Measurements from ENCODE around the gene ABCC3. TPM values are rescaled to one million over a fixed set of nuclear protein-coding genes. Genes with fewer than 3 reads are reported as not detected.

Gene ABCC3, protein sequence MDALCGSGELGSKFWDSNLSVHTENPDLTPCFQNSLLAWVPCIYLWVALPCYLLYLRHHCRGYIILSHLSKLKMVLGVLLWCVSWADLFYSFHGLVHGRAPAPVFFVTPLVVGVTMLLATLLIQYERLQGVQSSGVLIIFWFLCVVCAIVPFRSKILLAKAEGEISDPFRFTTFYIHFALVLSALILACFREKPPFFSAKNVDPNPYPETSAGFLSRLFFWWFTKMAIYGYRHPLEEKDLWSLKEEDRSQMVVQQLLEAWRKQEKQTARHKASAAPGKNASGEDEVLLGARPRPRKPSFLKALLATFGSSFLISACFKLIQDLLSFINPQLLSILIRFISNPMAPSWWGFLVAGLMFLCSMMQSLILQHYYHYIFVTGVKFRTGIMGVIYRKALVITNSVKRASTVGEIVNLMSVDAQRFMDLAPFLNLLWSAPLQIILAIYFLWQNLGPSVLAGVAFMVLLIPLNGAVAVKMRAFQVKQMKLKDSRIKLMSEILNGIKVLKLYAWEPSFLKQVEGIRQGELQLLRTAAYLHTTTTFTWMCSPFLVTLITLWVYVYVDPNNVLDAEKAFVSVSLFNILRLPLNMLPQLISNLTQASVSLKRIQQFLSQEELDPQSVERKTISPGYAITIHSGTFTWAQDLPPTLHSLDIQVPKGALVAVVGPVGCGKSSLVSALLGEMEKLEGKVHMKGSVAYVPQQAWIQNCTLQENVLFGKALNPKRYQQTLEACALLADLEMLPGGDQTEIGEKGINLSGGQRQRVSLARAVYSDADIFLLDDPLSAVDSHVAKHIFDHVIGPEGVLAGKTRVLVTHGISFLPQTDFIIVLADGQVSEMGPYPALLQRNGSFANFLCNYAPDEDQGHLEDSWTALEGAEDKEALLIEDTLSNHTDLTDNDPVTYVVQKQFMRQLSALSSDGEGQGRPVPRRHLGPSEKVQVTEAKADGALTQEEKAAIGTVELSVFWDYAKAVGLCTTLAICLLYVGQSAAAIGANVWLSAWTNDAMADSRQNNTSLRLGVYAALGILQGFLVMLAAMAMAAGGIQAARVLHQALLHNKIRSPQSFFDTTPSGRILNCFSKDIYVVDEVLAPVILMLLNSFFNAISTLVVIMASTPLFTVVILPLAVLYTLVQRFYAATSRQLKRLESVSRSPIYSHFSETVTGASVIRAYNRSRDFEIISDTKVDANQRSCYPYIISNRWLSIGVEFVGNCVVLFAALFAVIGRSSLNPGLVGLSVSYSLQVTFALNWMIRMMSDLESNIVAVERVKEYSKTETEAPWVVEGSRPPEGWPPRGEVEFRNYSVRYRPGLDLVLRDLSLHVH (N-terminal part only)
- not detected for polyA plus RNA-seq (2013, experiment 1 of 2)
- 0.76 TPM for polyA plus RNA-seq (2013, experiment 2 of 2)

DNA sequence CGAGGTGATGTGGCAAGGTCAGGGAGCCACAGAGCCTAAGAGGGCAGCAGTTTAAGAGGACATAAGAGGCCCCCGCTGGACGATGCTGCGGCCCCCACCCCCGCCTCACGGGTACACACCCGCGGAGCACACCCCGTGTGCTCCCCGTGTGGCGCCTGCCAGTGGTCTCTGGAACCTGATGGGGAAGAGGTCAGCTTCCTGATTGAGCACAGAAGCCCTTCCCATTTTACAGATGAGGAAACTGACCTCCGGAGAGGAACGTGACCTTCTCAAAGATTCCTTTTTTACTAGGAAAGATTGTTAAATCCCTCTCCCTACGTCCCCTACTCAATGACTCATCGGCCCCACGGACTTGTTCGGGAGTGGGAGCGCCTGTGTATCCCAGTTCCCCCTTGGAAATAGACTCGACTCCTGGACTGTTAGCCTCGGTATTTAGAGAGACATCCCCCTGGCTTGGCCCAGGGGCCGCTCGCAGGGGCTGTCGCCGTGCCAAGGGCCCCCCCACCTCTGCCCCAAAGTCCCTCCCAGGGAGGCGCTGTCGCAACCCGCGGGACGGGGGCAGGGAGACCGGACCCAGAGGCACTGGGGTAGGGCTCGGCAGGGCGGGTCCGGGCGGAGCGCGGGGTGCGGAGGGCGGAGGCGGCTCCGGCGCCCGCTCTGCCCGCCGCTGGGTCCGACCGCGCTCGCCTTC, at the start of gene ABCC3:
ABCC3 (plus strand) TSS at position 658 of the 691 bp plus-strand sequence. CDS start 56 bp downstream, outside the sequence.
- Histone ChIP-seq H3K4me3 (ENCODE audit: extremely low read depth, insufficient read depth, low read length, poor library complexity, severe bottlenecking) (peak within 1 kb of the TSS; percentile 21), H3K36me3 (ENCODE audit: control insufficient read depth, insufficient read depth, low read length) (no peaks in the 10 kb centered on the region), H3K9me3 (ENCODE audit: control insufficient read depth, low read length) (no peaks in the 10 kb centered on the region), H3K27ac (ENCODE audit: low read depth, low read length, severe bottlenecking) (no peak within 1 kb of the TSS), H3K4me1 (ENCODE audit: control insufficient read depth, insufficient read depth, low read length, poor library complexity, severe bottlenecking) (peaks cover 16% of the 10 kb centered on the region)
- WGBS, 2 experiments (ENCODE audit: insufficient coverage in 2 of 2): 14 to 20% methylated on average over 34 to 44 of the region's 48 CpGs

- no peak overlapping the region for H3K4me3 ChIP-seq (ENCODE audit: extremely low read depth, insufficient read depth, low read length, poor library complexity, severe bottlenecking)
- 86% methylated on average over 2 of the region's 4 CpGs; no CpG with 5 or more reads in 1 of the 2 experiments for WGBS, 2 experiments (ENCODE audit: insufficient coverage in 2 of 2)
- H3K27ac ChIP-seq (ENCODE audit: low read depth, low read length, severe bottlenecking): no peak overlapping the region
- H3K4me1 ChIP-seq (ENCODE audit: control insufficient read depth, insufficient read depth, low read length, poor library complexity, severe bottlenecking): no peaks in the 10 kb centered on the region
- no peaks in the 10 kb centered on the region for H3K36me3 ChIP-seq (ENCODE audit: control insufficient read depth, insufficient read depth, low read length)
- peaks cover 4% of the 10 kb centered on the region for H3K9me3 ChIP-seq (ENCODE audit: control insufficient read depth, low read length)
Observed at GRCh38 chr17:50585346-50585745, 49.3 kb upstream of the ABCC3 start.

GRCh38 chr17:50585891-50586290, 48.8 kb upstream of the ABCC3 start:
- Histone ChIP-seq H3K9me3 (ENCODE audit: control insufficient read depth, low read length) (peaks cover 4% of the 10 kb centered on the region), H3K4me3 (ENCODE audit: extremely low read depth, insufficient read depth, low read length, poor library complexity, severe bottlenecking) (no peak overlapping the region), H3K4me1 (ENCODE audit: control insufficient read depth, insufficient read depth, low read length, poor library complexity, severe bottlenecking) (no peaks in the 10 kb centered on the region), H3K27ac (ENCODE audit: low read depth, low read length, severe bottlenecking) (no peak overlapping the region), H3K36me3 (ENCODE audit: control insufficient read depth, insufficient read depth, low read length) (no peaks in the 10 kb centered on the region)
- WGBS, 2 experiments (ENCODE audit: insufficient coverage in 2 of 2): 82 to 85% methylated on average over 8 of the region's 8 CpGs

GRCh38 chr17:50586421-50587247, 48.0 kb upstream of the ABCC3 start:
- no peak overlapping the region for H3K4me3 ChIP-seq (ENCODE audit: extremely low read depth, insufficient read depth, low read length, poor library complexity, severe bottlenecking)
- no peak overlapping the region for H3K27ac ChIP-seq (ENCODE audit: low read depth, low read length, severe bottlenecking)
- 57 to 66% methylated on average over 8 to 9 of the region's 9 CpGs for WGBS, 2 experiments (ENCODE audit: insufficient coverage in 2 of 2)
- H3K36me3 ChIP-seq (ENCODE audit: control insufficient read depth, insufficient read depth, low read length): no peaks in the 10 kb centered on the region
- H3K9me3 ChIP-seq (ENCODE audit: control insufficient read depth, low read length): peaks cover 4% of the 10 kb centered on the region
- no peaks in the 10 kb centered on the region for H3K4me1 ChIP-seq (ENCODE audit: control insufficient read depth, insufficient read depth, low read length, poor library complexity, severe bottlenecking)

GRCh38 chr17:50587571-50587970, 47.1 kb upstream of the ABCC3 start:
- H3K4me3 ChIP-seq (ENCODE audit: extremely low read depth, insufficient read depth, low read length, poor library complexity, severe bottlenecking): no peak overlapping the region
- H3K36me3 ChIP-seq (ENCODE audit: control insufficient read depth, insufficient read depth, low read length): no peaks in the 10 kb centered on the region
- 79 to 81% methylated on average over 8 to 9 of the region's 9 CpGs for WGBS, 2 experiments (ENCODE audit: insufficient coverage in 2 of 2)
- no peak overlapping the region for H3K27ac ChIP-seq (ENCODE audit: low read depth, low read length, severe bottlenecking)
- H3K4me1 ChIP-seq (ENCODE audit: control insufficient read depth, insufficient read depth, low read length, poor library complexity, severe bottlenecking): no peaks in the 10 kb centered on the region
- no peaks in the 10 kb centered on the region for H3K9me3 ChIP-seq (ENCODE audit: control insufficient read depth, low read length)

DNA sequence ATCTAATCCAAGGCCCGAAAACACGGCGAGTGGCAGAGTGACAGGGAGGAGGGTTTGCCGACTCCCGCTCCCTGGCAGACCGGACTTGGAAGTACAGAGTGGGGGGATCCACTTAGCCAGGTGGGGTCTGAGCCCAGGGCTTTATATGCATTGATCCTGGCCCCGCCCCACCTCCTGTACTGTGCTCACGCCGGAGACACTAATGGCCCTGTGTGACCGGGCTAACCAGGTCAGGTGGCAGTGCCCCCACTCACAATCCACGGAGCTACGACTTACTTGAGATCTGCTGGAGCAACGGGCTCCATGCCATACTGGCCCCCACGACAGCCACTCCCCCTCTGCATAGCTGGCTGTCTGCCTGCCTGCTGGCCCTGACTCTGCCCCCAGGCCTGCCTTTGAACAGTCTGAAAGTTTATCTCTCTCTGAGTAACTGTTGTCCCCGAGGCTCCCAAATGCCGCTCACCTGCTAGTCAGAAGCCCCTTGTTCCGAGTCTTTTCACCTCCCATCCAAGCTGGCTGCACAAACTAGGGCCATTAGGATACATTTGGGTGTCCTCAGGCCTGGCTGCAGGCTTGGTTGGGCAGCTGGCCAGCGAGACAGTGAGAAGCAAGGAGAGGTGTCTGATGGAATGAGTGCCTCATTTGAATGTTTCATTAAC, 46.2 kb upstream of the ABCC3 start:
- WGBS, 2 experiments (ENCODE audit: insufficient coverage in 2 of 2): 82 to 83% methylated on average over 13 to 18 of the region's 18 CpGs
- no peak overlapping the region for H3K4me3 ChIP-seq (ENCODE audit: extremely low read depth, insufficient read depth, low read length, poor library complexity, severe bottlenecking)
- no peak overlapping the region for H3K27ac ChIP-seq (ENCODE audit: low read depth, low read length, severe bottlenecking)
- H3K9me3 ChIP-seq (ENCODE audit: control insufficient read depth, low read length): no peaks in the 10 kb centered on the region
- H3K36me3 ChIP-seq (ENCODE audit: control insufficient read depth, insufficient read depth, low read length): no peaks in the 10 kb centered on the region
- H3K4me1 ChIP-seq (ENCODE audit: control insufficient read depth, insufficient read depth, low read length, poor library complexity, severe bottlenecking): peaks cover 7% of the 10 kb centered on the region

- 90% methylated on average over 9 to 10 of the region's 10 CpGs for WGBS, 2 experiments (ENCODE audit: insufficient coverage in 2 of 2)
Observed at GRCh38 chr17:50589095-50589705, 45.5 kb upstream of the ABCC3 start.

DNA sequence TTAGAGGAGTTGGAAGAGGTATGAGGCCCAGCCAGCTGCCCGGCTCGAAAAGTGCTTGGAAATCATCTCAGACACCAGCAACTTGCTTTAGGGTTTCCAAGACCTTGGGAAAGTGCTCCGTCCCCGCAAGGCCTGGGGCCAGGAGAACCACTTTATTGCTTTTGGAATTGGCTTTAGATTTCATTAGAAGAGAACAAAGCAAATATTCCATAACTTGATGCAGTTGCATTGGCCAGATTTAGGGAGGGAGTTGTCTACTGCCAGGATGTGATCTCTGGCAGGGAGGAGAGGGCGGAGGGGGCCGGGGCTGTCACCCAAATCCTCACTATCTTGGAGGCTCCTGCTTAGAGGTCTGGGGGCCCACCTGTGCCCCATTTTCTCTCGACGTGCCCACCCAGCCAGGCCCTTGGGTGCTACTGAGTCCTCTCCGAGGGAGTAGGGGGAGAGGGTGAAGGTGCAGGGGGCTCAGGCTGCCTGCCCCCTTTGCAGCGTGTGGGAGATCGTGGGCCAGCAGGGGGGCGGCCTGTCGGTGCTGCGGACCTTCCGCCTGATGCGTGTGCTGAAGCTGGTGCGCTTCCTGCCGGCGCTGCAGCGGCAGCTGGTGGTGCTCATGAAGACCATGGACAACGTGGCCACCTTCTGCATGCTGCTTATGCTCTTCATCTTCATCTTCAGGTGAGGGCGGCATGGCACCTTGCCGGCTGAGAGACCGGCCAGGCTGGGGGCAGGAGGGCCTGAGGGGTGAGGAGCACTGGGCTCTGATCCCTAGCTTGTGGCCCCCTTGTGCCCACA, 43.5 kb upstream of the ABCC3 start:
- 87 to 97% methylated on average over 22 to 24 of the region's 24 CpGs for WGBS, 2 experiments (ENCODE audit: insufficient coverage in 2 of 2)
- H3K4me1 ChIP-seq (ENCODE audit: control insufficient read depth, insufficient read depth, low read length, poor library complexity, severe bottlenecking): peaks cover 11% of the 10 kb centered on the region
- no peaks in the 10 kb centered on the region for H3K9me3 ChIP-seq (ENCODE audit: control insufficient read depth, low read length)
- H3K27ac ChIP-seq (ENCODE audit: low read depth, low read length, severe bottlenecking): no peak overlapping the region
- H3K4me3 ChIP-seq (ENCODE audit: extremely low read depth, insufficient read depth, low read length, poor library complexity, severe bottlenecking): no peak overlapping the region
- H3K36me3 ChIP-seq (ENCODE audit: control insufficient read depth, insufficient read depth, low read length): no peaks in the 10 kb centered on the region

More at GRCh38 chr17:50589095-50589705, 45.5 kb upstream of the ABCC3 start:
- Histone ChIP-seq H3K4me1 (ENCODE audit: control insufficient read depth, insufficient read depth, low read length, poor library complexity, severe bottlenecking) (peaks cover 11% of the 10 kb centered on the region), H3K4me3 (ENCODE audit: extremely low read depth, insufficient read depth, low read length, poor library complexity, severe bottlenecking) (no peak overlapping the region), H3K36me3 (ENCODE audit: control insufficient read depth, insufficient read depth, low read length) (no peaks in the 10 kb centered on the region), H3K27ac (ENCODE audit: low read depth, low read length, severe bottlenecking) (no peak overlapping the region), H3K9me3 (ENCODE audit: control insufficient read depth, low read length) (no peaks in the 10 kb centered on the region)

All from mesodermal cell (in vitro differentiated cells).